Subcutaneous abdominal adipose tissue (tissue), 5 donors: ENCODE data around the gene IFNL4.

Source experiments
- H3K27ac ChIP-seq: one replicate; pipeline ENCODE4 v1.7.0; 2013; ENCODE audit warnings: low read depth, mild to moderate bottlenecking, inconsistent platforms, low read length, moderate library complexity
- H3K27me3 ChIP-seq, 5 donors: one replicate each; pipeline ENCODE4 v1.7.0; 2013; ENCODE audit warnings: low read length in 5 of 5, inconsistent platforms in 1 of 5; ENCODE audit not compliant: control insufficient read depth in 5 of 5, insufficient read depth in 4 of 5
- H3K36me3 ChIP-seq, 5 donors: one replicate each; pipeline ENCODE4 v1.7.0; 2013; ENCODE audit warnings: low read length in 5 of 5; ENCODE audit not compliant: control insufficient read depth in 5 of 5, insufficient read depth in 5 of 5
- H3K4me1 ChIP-seq, 5 donors: one replicate each; pipeline ENCODE4 v1.7.0; 2013; ENCODE audit warnings: low read length in 5 of 5, mild to moderate bottlenecking in 3 of 5, moderate library complexity in 1 of 5; ENCODE audit not compliant: control insufficient read depth in 5 of 5, insufficient read depth in 5 of 5
- H3K4me3 ChIP-seq, 5 donors: one replicate each; pipeline ENCODE4 v1.7.0; 2013; ENCODE audit warnings: low read length in 5 of 5, low read depth in 1 of 5
- H3K9ac ChIP-seq, 5 donors: one replicate each; pipeline ENCODE4 v1.7.0; 2013; ENCODE audit warnings: low read length in 5 of 5, mild to moderate bottlenecking in 4 of 5, moderate library complexity in 3 of 5
- H3K9me3 ChIP-seq, 5 donors: one replicate each; pipeline ENCODE4 v1.7.0; 2013; ENCODE audit warnings: low read length in 5 of 5; ENCODE audit not compliant: control insufficient read depth in 5 of 5
- donor health status: healthy.
- donor health status: healthy.
- donor health status: healthy.
- donor health status: healthy.
- donor health status: healthy.

IFNL4 gene

DNA sequence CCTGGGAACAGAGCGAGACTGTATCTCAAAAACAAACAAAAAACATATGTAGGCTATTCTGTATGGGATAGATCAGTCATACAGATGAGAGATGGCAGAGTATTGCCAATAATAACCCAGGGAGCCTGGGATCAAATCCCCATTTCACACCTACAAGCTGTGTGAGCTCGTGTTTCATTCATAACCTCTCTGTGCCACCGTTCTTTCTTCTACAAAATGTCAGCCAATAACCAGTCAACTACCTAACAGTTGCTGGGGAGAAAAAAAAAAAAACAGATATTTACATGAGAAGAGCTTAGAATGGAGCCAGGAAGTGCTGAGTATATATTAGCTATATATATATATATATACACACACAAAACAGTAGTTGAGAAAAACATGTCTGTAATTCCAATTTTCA, 13.0 kb upstream of the IFNL4 start:
- Histone ChIP-seq H3K27me3 (peaks cover 28 to 52% (median 46%) of the 10 kb centered on the region in 5 donors), H3K4me3 (no peak overlapping the region), H3K27ac (no peak overlapping the region), H3K9me3 (peaks cover 0 to 2% (median 0%) of the 10 kb centered on the region in 5 donors), H3K9ac (no peak overlapping the region), H3K36me3 (no peaks in the 10 kb centered on the region), H3K4me1 (peaks cover 0 to 21% (median 17%) of the 10 kb centered on the region in 5 donors)

GRCh38 chr19:39257227-39257626, 8.6 kb upstream of the IFNL4 start:
- H3K4me3 ChIP-seq, result no peak overlapping the region
- no peak overlapping the region for H3K27ac ChIP-seq
- H3K9ac ChIP-seq, result no peak overlapping the region
- peaks cover 0 to 5% (median 0%) of the 10 kb centered on the region in 5 donors for H3K9me3 ChIP-seq
- H3K4me1 ChIP-seq, result no peaks in the 10 kb centered on the region
- H3K27me3 ChIP-seq, result peaks cover 3 to 26% (median 11%) of the 10 kb centered on the region in 5 donors
- H3K36me3 ChIP-seq, result no peaks in the 10 kb centered on the region

- H3K27ac ChIP-seq, result no peak overlapping the region
- no peak overlapping the region for H3K9ac ChIP-seq
- peaks cover 0 to 5% (median 0%) of the 10 kb centered on the region in 5 donors for H3K9me3 ChIP-seq
- H3K36me3 ChIP-seq, result no peaks in the 10 kb centered on the region
- no peaks in the 10 kb centered on the region for H3K4me1 ChIP-seq
- H3K27me3 ChIP-seq, result peaks cover 0 to 12% (median 3%) of the 10 kb centered on the region in 5 donors
- no peak overlapping the region for H3K4me3 ChIP-seq
Observed at GRCh38 chr19:39254531-39255345, 6.1 kb upstream of the IFNL4 start.

- no peak overlapping the region for H3K9ac ChIP-seq
- no peak overlapping the region for H3K27ac ChIP-seq
- no peaks in the 10 kb centered on the region for H3K36me3 ChIP-seq
- peaks cover 0 to 9% (median 4%) of the 10 kb centered on the region in 5 donors for H3K4me1 ChIP-seq
- H3K4me3 ChIP-seq, result no peak overlapping the region
- H3K9me3 ChIP-seq, result peaks cover 0 to 5% (median 0%) of the 10 kb centered on the region in 5 donors
- H3K27me3 ChIP-seq, result peaks cover 0 to 16% (median 7%) of the 10 kb centered on the region in 5 donors
Observed at GRCh38 chr19:39253374-39254149, 4.9 kb upstream of the IFNL4 start.

DNA sequence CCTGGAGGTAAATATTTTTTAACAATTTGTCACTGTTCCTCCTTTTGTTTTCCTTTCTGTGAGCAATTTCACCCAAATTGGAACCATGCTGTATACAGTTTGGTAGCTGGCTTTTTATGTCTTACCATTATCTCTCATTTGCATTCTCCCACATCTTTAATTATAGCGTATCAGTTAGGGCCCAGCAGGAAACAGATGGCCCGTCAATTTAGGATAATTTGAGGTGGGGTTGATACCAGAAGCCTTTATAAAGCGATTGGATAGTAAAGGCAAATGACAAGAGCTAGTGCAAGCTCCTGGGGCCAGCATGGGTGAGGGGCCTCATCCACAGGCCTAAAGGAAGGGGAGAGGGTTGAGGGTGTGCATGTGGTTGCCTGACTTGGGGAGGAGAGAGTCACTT, 3.8 kb upstream of the IFNL4 start:
- Histone ChIP-seq H3K9me3 (peaks cover 0 to 5% (median 0%) of the 10 kb centered on the region in 5 donors), H3K27me3 (peaks cover 5 to 27% (median 16%) of the 10 kb centered on the region in 5 donors), H3K9ac (no peak overlapping the region), H3K36me3 (no peaks in the 10 kb centered on the region), H3K4me1 (peaks cover 0 to 18% (median 13%) of the 10 kb centered on the region in 5 donors), H3K27ac (no peak overlapping the region), H3K4me3 (no peak overlapping the region)

- Histone ChIP-seq H3K36me3 (no peaks in the 10 kb centered on the region), H3K9me3 (peaks cover 0 to 5% (median 0%) of the 10 kb centered on the region in 5 donors), H3K4me1 (peaks cover 0 to 22% (median 19%) of the 10 kb centered on the region in 5 donors), H3K9ac (no peak overlapping the region), H3K4me3 (no peak overlapping the region), H3K27ac (no peak overlapping the region), H3K27me3 (peaks cover 5 to 33% (median 20%) of the 10 kb centered on the region in 5 donors)
Observed at GRCh38 chr19:39251846-39252245, 3.2 kb upstream of the IFNL4 start.

GRCh38 chr19:39251081-39251480, 2.4 kb upstream of the IFNL4 start:
- Histone ChIP-seq H3K9ac (no peak overlapping the region), H3K4me3 (no peak overlapping the region), H3K27me3 (peaks cover 5 to 34% (median 20%) of the 10 kb centered on the region in 5 donors), H3K4me1 (peaks cover 0 to 22% (median 20%) of the 10 kb centered on the region in 5 donors), H3K9me3 (no peaks in the 10 kb centered on the region), H3K36me3 (no peaks in the 10 kb centered on the region), H3K27ac (no peak overlapping the region)

- H3K9ac ChIP-seq, result no peak overlapping the region
- H3K9me3 ChIP-seq, result no peaks in the 10 kb centered on the region
- H3K4me1 ChIP-seq, result peaks cover 0 to 22% (median 20%) of the 10 kb centered on the region in 5 donors
- peaks cover 5 to 28% (median 17%) of the 10 kb centered on the region in 5 donors for H3K27me3 ChIP-seq
- H3K27ac ChIP-seq, result no peak overlapping the region
- H3K36me3 ChIP-seq, result no peaks in the 10 kb centered on the region
- peak overlapping the region in 1 of 5 donors; percentile 42 for H3K4me3 ChIP-seq
Observed at GRCh38 chr19:39247701-39248664, 673 bp downstream of the IFNL4 start.

GRCh38 chr19:39246951-39247669, 1.5 kb downstream of the IFNL4 start:
- no peak overlapping the region for H3K9ac ChIP-seq
- H3K36me3 ChIP-seq, result no peaks in the 10 kb centered on the region
- peaks cover 5 to 28% (median 17%) of the 10 kb centered on the region in 5 donors for H3K27me3 ChIP-seq
- H3K27ac ChIP-seq, result no peak overlapping the region
- H3K4me3 ChIP-seq, result peak overlapping the region in 1 of 5 donors; percentile 42
- peaks cover 0 to 22% (median 20%) of the 10 kb centered on the region in 5 donors for H3K4me1 ChIP-seq
- no peaks in the 10 kb centered on the region for H3K9me3 ChIP-seq
